ENCODE measurements around the gene AVPR1B.

Gene AVPR1B, protein sequence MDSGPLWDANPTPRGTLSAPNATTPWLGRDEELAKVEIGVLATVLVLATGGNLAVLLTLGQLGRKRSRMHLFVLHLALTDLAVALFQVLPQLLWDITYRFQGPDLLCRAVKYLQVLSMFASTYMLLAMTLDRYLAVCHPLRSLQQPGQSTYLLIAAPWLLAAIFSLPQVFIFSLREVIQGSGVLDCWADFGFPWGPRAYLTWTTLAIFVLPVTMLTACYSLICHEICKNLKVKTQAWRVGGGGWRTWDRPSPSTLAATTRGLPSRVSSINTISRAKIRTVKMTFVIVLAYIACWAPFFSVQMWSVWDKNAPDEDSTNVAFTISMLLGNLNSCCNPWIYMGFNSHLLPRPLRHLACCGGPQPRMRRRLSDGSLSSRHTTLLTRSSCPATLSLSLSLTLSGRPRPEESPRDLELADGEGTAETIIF

DNA sequence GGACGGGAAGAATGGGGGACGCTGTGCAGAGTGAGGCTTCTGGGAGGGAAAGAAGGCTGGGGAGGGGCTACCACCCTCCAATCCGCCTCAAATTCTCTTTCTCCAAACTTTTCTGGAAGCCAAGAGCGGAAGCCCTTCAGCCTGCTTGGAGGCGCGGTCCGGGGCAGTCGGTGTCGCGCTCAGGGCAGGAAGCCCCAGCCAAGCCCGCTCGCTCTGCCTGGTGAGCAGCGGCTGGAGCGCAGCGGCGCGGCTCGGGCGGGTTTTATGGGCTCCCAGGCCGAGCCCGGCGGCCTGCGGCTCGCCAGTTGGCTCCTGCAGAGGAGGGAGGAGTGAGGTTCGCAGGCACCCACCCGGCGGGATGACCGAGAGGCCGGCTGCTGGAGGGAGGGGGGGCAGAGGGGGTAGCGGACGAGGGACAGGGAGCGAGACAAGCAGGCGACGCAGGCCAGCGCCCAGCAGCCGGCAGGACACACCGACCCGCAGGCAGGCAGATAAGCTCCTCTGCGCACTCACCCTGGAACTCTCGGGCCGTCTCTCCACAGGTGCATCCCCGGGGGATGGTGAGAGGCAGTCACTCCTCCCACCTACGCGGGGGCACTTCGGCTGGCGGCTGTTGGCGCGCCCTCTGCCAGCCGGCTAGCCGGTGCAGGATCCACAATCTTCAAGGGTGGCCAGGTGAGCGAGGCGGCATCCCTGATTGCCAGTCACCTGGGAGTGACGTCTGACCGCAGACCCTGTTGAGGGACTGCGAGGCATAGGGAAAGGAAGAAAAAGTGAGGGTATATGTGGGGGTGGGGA lies at the start of gene AVPR1B:
TSS of gene AVPR1B (minus strand) at position 238 of the 798 bp plus-strand sequence. CDS start 498 bp downstream, outside the sequence.
- no peak for DNase-seq (ENCODE audit: low read depth)

DNA sequence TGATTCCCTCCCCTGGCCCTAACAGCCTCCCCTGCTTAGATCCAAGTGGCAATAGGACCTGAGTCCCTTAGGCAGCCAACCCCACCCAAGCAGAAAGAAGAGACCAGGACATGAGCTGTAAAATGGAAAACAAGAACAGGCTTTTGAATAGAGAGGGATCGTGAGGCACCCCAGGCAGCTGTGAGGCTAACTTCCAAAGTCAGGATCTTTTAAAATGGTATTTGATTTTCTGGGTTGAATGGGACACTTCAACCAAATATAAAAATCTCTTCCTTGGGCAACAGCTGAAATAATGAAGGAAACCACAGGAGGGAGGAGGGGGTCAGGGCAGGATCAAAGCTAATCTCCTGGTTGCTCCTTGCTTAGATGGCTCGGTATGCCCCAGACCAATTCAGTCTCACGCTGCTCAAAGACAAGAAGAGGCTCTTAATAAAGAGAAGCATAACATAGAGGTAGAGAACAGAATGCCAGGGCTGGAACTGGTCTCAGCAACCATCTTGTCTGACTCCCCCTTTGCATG lies 28.6 kb upstream of the AVPR1B start:
- DNase-seq (ENCODE audit: low read depth) = no peak

- DNase-seq (ENCODE audit: low read depth) = no peak
These were observed 27.4 kb upstream of the AVPR1B start for GRCh38 chr1:206144605-206145004.

DNA sequence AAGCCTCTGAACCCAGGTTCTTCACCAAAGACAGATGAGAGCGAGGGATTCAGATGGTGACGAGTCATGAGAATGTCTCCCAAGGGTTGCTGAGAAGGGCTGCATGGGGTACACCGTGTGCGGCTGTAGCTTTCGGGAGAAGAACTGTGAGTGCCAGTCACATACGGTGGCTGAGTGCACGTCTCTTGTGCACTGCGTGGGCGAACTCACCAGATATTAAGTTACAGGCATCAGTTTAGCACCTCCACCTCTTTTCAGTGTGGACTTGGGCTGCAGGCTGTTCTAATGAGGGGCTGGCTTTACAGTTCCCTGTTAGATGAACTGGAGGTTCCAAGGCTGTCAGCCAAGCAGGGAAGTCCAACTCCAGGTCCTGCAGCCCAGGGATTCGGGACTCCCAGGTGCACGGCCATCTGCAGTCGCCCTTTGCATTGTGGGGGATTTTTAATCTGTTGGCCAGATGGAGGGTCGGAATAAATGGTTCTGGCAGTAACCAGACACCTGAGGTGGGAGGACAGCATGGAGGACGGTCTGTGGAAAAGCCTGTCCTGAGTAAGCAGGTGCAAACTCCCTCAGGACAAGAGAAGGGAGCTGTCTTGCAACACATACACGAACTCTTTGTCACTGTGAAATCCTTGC lies 26.5 kb upstream of the AVPR1B start:
- no peak for DNase-seq (ENCODE audit: low read depth)

DNA sequence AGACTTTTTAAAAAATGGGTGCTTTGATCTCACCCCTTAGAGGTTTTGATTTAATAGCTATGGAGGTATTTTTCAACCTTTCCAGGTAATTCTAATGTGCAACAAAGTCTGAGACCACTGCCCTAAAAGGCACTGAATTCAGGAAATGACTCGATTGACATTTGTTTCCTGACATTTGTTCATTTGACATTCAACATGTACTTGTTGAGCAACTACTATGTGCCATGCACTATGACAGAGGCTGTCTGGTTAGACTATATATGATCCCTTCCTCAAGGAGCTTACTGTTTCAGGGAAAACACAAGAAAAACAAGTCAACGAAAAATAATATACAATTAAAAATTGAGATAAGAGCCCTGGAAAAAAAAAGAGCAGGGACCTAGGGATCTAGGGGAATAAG lies 25.6 kb upstream of the AVPR1B start:
- DNase-seq (ENCODE audit: low read depth) = no peak

GRCh38 chr1:206142011-206142410 lies 24.8 kb upstream of the AVPR1B start:
- no peak for DNase-seq (ENCODE audit: low read depth)

DNA sequence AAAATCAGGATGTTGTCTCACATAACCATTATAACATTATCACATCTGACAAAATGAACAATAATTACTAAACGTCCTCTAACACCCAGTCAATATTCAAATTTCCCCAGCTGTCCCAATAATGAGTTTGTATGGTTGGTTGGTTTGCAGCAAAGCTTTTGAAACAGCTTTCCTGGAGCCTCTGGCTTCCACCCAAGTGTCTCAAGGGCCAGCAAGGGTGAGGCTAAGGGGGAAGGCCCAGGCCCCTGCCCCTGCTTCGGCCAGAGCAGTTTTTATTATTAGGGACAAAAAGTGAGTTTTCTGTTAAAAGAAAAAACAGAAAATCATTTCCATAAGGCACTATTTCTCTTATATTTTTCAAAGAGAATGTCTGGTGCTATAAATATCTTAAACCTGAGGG lies 19.1 kb upstream of the AVPR1B start:
- no peak for DNase-seq (ENCODE audit: low read depth)

DNA sequence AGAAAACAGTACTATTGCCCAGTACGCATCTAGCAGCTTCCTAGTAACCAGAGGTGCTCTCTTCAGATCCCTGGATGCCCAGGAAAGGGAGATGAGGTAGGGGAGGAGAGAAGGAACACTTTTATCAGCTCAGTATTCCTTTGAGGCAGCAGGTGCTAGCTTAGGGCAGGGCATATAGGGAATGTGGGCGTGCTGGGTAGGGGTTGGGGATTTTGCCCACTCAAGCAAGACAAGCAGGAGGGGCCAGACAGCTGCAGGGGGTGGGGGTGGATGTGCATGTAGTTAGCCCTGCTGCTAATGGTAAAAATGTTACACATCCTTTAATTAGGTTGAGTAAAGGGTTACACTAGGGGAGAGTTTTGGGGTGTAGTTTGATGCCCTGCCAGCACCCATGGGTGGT lies 18.1 kb upstream of the AVPR1B start:
- no peak for DNase-seq (ENCODE audit: low read depth)

DNA sequence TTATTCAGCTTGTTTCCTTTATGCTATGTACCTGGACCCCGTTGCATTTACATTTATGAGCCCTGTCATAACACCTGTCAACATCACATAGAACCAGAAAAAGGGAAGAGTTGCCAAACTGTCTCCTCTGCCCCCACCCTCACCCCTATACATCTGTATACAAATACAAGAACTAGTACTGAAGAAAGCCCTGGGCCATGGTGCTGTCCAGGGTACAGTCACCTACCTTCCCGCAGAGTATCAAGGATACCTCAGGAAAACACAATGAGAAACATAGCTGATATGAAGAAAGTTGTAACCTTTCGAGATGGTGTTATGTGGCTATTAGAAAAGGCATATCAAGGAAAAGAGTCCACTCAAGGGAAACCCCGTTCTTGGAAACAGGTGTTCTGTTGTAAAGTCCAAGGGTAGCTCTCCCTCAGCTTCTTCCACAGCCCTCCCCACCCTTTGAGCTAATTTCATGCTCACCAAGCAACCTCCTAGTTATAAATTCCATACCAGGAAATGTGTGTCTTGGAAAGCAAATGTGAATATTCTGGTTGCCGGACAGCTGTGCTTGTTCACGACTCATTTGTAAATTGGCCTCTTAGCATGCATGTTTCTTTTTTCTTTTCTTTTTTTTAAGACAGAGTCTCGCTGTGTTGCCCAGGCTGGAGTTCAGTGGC lies 16.7 kb upstream of the AVPR1B start:
- DNase-seq (ENCODE audit: low read depth) = no peak

GRCh38 chr1:206131037-206131436 lies 13.8 kb upstream of the AVPR1B start:
- no peak for DNase-seq (ENCODE audit: low read depth)

- DNase-seq (ENCODE audit: low read depth) = no peak
These were observed 11.0 kb upstream of the AVPR1B start for GRCh38 chr1:206128196-206128595.

- DNase-seq (ENCODE audit: low read depth) = no peak
These were observed 10.1 kb upstream of the AVPR1B start for GRCh38 chr1:206127336-206127735.

DNA sequence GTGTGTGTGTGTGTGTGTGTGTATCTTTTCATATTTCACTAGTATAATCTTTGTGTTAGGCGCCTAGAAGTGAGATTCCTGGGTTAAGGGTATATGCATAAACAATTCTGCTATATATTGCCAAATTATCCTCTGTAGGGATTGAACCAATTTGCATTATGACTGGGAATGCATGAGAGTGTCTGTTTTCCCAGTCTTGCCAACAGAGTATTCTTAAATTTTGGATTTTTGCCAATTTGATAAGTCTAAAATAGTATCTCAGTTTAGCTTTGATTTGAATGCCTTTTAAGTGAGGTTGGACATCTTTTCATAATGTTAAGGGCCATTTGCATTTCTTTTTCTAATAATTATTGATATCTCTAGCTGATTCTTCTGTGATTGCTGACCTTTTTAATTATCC lies 8.2 kb upstream of the AVPR1B start:
- DNase-seq (ENCODE audit: low read depth) = no peak

DNA sequence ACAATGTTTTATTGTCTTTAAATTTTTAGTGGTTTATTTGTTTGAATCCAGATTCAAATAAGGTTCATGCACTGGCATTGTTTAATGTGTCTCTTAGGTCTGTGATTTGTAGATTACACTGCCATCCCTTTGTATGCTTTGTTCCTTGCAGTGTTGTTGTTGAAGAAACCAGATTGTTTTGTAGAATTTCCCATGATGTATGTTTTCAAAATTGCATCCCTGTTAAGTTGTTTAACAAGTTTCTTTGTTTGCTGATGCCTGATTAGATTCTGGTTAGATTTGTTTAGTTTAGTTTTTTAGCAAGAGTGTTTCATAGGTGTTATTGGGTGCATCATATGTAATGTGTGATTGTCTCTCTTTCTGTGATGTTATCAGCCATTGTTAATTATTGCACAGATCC lies 5.5 kb upstream of the AVPR1B start:
- DNase-seq (ENCODE audit: low read depth) = no peak

DNA sequence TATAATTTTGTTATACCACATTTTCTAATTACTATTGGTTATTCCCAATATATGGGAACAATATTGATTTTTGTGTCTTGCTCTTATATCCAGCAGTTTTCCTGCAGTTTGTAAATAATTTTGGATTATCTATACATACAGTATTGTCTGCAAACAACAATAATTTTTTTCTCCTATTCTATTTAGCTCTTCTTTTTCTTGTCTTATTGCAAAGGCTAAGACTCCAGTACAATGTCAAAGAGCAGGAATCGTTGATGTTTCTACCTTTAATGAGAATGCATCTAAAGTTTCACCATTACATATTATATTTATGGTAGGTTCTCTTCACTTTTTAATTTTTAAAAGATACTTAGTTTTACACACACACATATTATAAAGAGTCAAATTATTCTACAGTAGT lies 4.1 kb upstream of the AVPR1B start:
- no peak for DNase-seq (ENCODE audit: low read depth)

DNA sequence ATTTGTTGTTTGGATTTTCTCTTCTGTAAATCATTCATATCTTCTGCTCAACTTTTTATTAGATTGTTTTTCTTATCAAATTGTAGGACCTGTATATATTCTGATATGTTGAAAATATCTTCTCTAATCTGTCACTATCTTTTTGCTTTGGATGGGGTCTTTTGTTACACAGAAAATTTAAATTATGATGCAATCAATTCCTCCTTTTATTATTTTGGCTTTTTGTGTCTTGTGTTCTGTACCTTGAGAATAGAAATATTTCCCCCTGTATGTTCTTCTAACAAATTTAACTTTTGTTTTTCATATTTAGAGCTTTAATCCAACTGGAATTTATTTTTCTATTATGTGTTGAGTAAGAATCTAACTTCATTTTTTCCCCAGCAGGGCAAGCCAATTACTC lies 3.2 kb upstream of the AVPR1B start:
- DNase-seq (ENCODE audit: low read depth) = no peak

DNA sequence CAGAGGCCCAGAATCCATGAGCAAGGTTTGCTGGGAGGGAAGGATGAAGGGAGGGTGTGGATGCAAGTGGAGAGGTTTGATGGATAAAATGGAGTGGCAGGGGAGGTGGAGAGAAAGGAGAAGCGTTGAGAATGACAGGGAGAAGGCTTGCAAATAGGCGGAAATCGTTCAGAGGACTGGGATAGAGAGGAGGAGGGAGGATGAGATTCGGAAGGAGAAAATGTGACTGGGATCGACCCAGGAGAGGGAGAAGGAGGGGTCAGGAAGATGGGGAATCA lies 376 bp downstream of the AVPR1B start:
- DNase-seq (ENCODE audit: low read depth) = no peak

GRCh38 chr1:206116191-206116872 lies 856 bp downstream of the AVPR1B start:
- no peak for DNase-seq (ENCODE audit: low read depth)

DNA sequence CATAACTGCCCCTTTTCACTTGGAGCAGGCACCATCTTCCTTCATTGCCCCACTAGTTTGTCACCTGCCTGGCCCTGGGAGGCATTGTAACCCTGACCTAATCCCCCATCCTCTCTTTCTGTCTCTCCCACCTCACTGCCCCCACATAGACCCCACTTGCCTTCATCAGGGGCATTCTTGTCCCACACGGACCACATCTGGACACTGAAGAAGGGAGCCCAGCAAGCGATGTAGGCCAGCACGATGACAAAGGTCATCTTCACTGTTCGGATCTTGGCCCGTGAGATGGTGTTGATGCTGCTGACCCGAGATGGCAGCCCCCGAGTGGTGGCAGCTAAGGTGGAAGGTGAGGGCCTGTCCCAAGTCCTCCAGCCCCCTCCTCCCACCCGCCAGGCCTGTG lies 1.4 kb downstream of the AVPR1B start:
- no peak for DNase-seq (ENCODE audit: low read depth)

DNA sequence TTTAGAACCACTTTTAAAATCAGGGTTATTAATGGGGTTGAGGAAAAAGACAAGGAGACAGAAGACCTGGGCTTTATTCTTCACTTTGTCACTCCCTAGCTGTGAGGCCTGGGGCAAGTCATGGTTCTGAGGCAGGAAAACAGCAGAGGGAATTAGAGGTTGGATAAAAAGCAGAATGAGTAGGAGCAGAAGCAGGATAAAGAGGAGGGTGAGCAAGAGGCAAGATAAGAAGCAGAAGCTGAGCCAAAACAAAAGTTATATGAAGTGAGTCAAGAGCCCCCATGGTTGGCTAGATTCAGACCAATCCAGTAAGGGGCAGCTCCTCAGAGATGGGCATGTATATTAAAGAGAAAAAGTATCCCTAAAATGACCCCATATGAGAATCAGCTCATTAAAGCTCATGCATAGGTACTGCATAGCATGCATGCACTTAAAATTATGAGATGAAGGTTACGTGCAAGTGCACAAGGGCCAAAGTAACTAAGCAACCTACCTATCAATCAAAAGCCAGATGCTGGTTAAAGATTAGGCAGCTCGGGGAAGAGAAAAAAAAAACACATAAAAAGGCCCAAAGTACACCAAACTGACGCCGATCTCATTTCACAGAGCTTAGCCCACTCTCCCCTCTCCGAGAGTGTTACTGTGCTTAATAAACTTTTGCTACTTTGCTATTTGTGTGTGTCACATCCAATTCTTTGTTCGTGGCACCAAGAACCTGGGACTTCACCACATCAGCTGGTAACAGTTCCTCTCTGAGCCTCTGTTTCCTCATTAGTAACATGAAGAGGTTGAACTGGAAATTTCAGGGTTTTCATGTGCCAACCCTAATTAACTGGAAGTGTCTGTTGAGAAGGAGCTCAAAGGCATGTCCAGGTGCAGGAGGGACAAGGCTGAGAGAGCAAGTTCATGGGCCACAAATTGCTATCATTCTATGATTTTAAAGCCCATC lies 2.2 kb downstream of the AVPR1B start:
- no peak for DNase-seq (ENCODE audit: low read depth)

All from activated T-helper 9 cell treated with anti-CD3 and anti-CD28 coated beads, Interleukin-2, amount 50 U/mL, for 16 hours (primary cell).